ENCODE data around the gene AKR1C4. TPM values are rescaled to one million over a fixed set of nuclear protein-coding genes. Genes with fewer than 3 reads are reported as not detected.

Gene AKR1C4
- total RNA-seq, 1 experiment from 2014 or later, result not detected

GRCh38 chr10:5260828-5261227 is 64.2 kb downstream of the AKR1C4 start:
- H3K9me3 ChIP-seq (ENCODE audit: control insufficient read depth, insufficient read depth, low read depth, low read length), result no peaks in the 10 kb centered on the region
- no peak overlapping the region for H3K4me3 ChIP-seq (ENCODE audit: low read depth in 2 of 2, low read length in 2 of 2)
- intact Hi-C loops (cut with micrococcal nuclease; ENCODE audit: unreplicated experiment) (no loop called here), in situ Hi-C loops (cut with HindIII; ENCODE audit: low pct_unique_long_range_greater_than_20kb, low sequenced_read_pairs) (no loop called here)
- no TSS peak for BruUV-seq (replicated peaks)
- no peak overlapping the region for H3K27ac ChIP-seq (ENCODE audit: low read length)
- DNase-seq (ENCODE audit: low read depth, low spot score), result no peak
- ChIA-PET CTCF (no interaction called here), POLR2A (no interaction called here)
- H3K36me3 ChIP-seq (ENCODE audit: control insufficient read depth, insufficient read depth, low read length), result no peaks in the 10 kb centered on the region
- no peaks in the 10 kb centered on the region for H3K27me3 ChIP-seq (ENCODE audit: control insufficient read depth, insufficient read depth, low read length)
- TF ChIP-seq CTCF (IDR thresholded peaks at IDR 0.05), result no peak
- no peak for TF ChIP-seq REST (IDR thresholded peaks at IDR 0.05; ENCODE audit: insufficient read depth in 1 of 2, low read depth in 2 of 2, low read length in 1 of 2)
- TF ChIP-seq POLR2AphosphoS5 (IDR thresholded peaks at IDR 0.05; ENCODE audit: low read depth, low read length), result no peak
- TF ChIP-seq SIN3A (IDR thresholded peaks at IDR 0.05; ENCODE audit: borderline replicate concordance, insufficient read depth, low read depth, low read length), result no peak
- TF ChIP-seq TCF7L2 (IDR thresholded peaks at IDR 0.05; ENCODE audit: low read depth, low read length), result no peak
- ATAC-seq, result no peak
- H3K4me1 ChIP-seq (ENCODE audit: control insufficient read depth, insufficient read depth, low read length), result no peaks in the 10 kb centered on the region

GRCh38 chr10:5265139-5265538 is 68.5 kb downstream of the AKR1C4 start:
- intact Hi-C loops (cut with micrococcal nuclease; ENCODE audit: unreplicated experiment), result no loop called here
- POLR2A ChIA-PET, result no interaction called here

More at GRCh38 chr10:5265139-5265538, 68.5 kb downstream of the AKR1C4 start:
- no TSS peak for BruUV-seq (replicated peaks)
- Histone ChIP-seq H3K4me3 (ENCODE audit: low read depth in 2 of 2, low read length in 2 of 2) (no peak overlapping the region), H3K36me3 (ENCODE audit: control insufficient read depth, insufficient read depth, low read length) (no peaks in the 10 kb centered on the region), H3K4me1 (ENCODE audit: control insufficient read depth, insufficient read depth, low read length) (no peaks in the 10 kb centered on the region), H3K27me3 (ENCODE audit: control insufficient read depth, insufficient read depth, low read length) (no peaks in the 10 kb centered on the region), H3K9me3 (ENCODE audit: control insufficient read depth, insufficient read depth, low read depth, low read length) (no peaks in the 10 kb centered on the region), H3K27ac (ENCODE audit: low read length) (no peak overlapping the region)
- CTCF ChIA-PET, result no interaction called here
- no peak for DNase-seq (ENCODE audit: low read depth, low spot score)
- TF ChIP-seq REST (IDR thresholded peaks at IDR 0.05; ENCODE audit: insufficient read depth in 1 of 2, low read depth in 2 of 2, low read length in 1 of 2) (no peak), SIN3A (IDR thresholded peaks at IDR 0.05; ENCODE audit: borderline replicate concordance, insufficient read depth, low read depth, low read length) (no peak), POLR2AphosphoS5 (IDR thresholded peaks at IDR 0.05; ENCODE audit: low read depth, low read length) (no peak)
- in situ Hi-C loops (cut with HindIII; ENCODE audit: low pct_unique_long_range_greater_than_20kb, low sequenced_read_pairs), result no loop called here
- no peak for ATAC-seq

Data from Panc1 (cell line).